Head of caudate nucleus (tissue), 42 donors: ENCODE results near the gene NPEPL1.

ENCODE experiments used
- DNase-seq, 42 donors: peaks; one replicate each; pipeline versions ENCODE4 v3.0.0 to v3.0.0-alpha.2; 2020 to 2021; ENCODE audit warnings: mixed read lengths in 7 of 42
- intact Hi-C: fragments of 100-400 bp; cut with DNase I; formaldehyde crosslinking; loops from one replicate; pipeline ENCODE4 v1.15.0; 2022

NPEPL1 gene

GRCh38 chr20:58707770-58708169 lies 15.2 kb downstream of the NPEPL1 start:
- intact Hi-C loops: no loop called here
- peak in 14 of 42 donors; percentile 0 to 34 (median 6) for DNase-seq

- intact Hi-C loops: no loop called here
- DNase-seq: peak in 21 of 42 donors; percentile 1 to 34 (median 9)
Observed at GRCh38 chr20:58708246-58708931, 15.8 kb downstream of the NPEPL1 start.

GRCh38 chr20:58709013-58709702 lies 16.6 kb downstream of the NPEPL1 start:
- intact Hi-C loops: no loop called here
- DNase-seq: peak in 14 of 42 donors; percentile 0 to 35 (median 5)

- peak in 15 of 42 donors; percentile 1 to 33 (median 6) for DNase-seq
- intact Hi-C loops: no loop called here
Observed at GRCh38 chr20:58709703-58710039, 17.1 kb downstream of the NPEPL1 start.

GRCh38 chr20:58710481-58711265 lies 18.1 kb downstream of the NPEPL1 start:
- intact Hi-C loops: no loop called here
- peak in 18 of 42 donors; percentile 3 to 32 (median 12) for DNase-seq

GRCh38 chr20:58711266-58712051 lies 18.9 kb downstream of the NPEPL1 start:
- intact Hi-C loops: no loop called here
- peak in 20 of 42 donors; percentile 2 to 36 (median 10) for DNase-seq

- intact Hi-C loops: no loop called here
- DNase-seq: peak in 21 of 42 donors; percentile 0 to 37 (median 10)
Observed at GRCh38 chr20:58712151-58712791, 19.7 kb downstream of the NPEPL1 start.

GRCh38 chr20:58712806-58713731 lies 20.5 kb downstream of the NPEPL1 start:
- DNase-seq: peak in 19 of 42 donors; percentile 4 to 37 (median 13)
- intact Hi-C loops: no loop called here

- peak in 22 of 42 donors; percentile 1 to 40 (median 13) for DNase-seq
- intact Hi-C loops: no loop called here
Observed at GRCh38 chr20:58713801-58714339, 21.3 kb downstream of the NPEPL1 start.

- intact Hi-C loops: no loop called here
- peak in 20 of 42 donors; percentile 4 to 37 (median 11) for DNase-seq
Observed at GRCh38 chr20:58714340-58714922, 21.8 kb downstream of the NPEPL1 start.

GRCh38 chr20:58714923-58715351 lies 22.3 kb downstream of the NPEPL1 start:
- DNase-seq: peak in 14 of 42 donors; percentile 2 to 36 (median 6)
- intact Hi-C loops: no loop called here

GRCh38 chr20:58715391-58715800 lies 22.8 kb downstream of the NPEPL1 start:
- intact Hi-C loops: no loop called here
- peak in 18 of 42 donors; percentile 2 to 33 (median 13) for DNase-seq

GRCh38 chr20:58715801-58716475 lies 23.3 kb downstream of the NPEPL1 start:
- DNase-seq: peak in 19 of 42 donors; percentile 1 to 37 (median 11)
- intact Hi-C loops: no loop called here

GRCh38 chr20:58716476-58717277 lies 24.1 kb downstream of the NPEPL1 start:
- intact Hi-C loops: no loop called here
- peak in 21 of 42 donors; percentile 8 to 43 (median 17) for DNase-seq
